ENCODE results near the gene FEZF2.

Gene FEZF2

GRCh38 chr3:62364191-62364590 lies 9.2 kb downstream of the FEZF2 start:
- H3K27ac ChIP-seq (ENCODE audit: low read depth, low read length): no peak overlapping the region
- no peaks in the 10 kb centered on the region for H3K79me2 ChIP-seq (ENCODE audit: control insufficient read depth, low read length)
- no peaks in the 10 kb centered on the region for H3F3A ChIP-seq (ENCODE audit: control insufficient read depth, insufficient read depth)
- no peak overlapping the region for H3K4me2 ChIP-seq (ENCODE audit: low read length)
- no peak overlapping the region for H3K4me3 ChIP-seq (ENCODE audit: low read length)
- H4K20me1 ChIP-seq (ENCODE audit: control insufficient read depth, insufficient read depth, low read depth, low read length): no peaks in the 10 kb centered on the region
- H3K36me3 ChIP-seq (ENCODE audit: control insufficient read depth, low read length): no peaks in the 10 kb centered on the region
- peaks cover 7% of the 10 kb centered on the region; the same call in 1 of the 2 replicates for H3K4me1 ChIP-seq (ENCODE audit: control insufficient read depth, low read length)
- TF ChIP-seq EZH2phosphoT487 (IDR thresholded peaks at IDR 0.05; ENCODE audit: borderline replicate concordance, low read length): no peak
- TF ChIP-seq, protein P1, sequence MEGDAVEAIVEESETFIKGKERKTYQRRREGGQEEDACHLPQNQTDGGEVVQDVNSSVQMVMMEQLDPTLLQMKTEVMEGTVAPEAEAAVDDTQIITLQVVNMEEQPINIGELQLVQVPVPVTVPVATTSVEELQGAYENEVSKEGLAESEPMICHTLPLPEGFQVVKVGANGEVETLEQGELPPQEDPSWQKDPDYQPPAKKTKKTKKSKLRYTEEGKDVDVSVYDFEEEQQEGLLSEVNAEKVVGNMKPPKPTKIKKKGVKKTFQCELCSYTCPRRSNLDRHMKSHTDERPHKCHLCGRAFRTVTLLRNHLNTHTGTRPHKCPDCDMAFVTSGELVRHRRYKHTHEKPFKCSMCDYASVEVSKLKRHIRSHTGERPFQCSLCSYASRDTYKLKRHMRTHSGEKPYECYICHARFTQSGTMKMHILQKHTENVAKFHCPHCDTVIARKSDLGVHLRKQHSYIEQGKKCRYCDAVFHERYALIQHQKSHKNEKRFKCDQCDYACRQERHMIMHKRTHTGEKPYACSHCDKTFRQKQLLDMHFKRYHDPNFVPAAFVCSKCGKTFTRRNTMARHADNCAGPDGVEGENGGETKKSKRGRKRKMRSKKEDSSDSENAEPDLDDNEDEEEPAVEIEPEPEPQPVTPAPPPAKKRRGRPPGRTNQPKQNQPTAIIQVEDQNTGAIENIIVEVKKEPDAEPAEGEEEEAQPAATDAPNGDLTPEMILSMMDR (IDR thresholded peaks at IDR 0.05; ENCODE audit: low read depth, low read length, poor library complexity, severe bottlenecking): no peak
- H3K9me3 ChIP-seq (ENCODE audit: control insufficient read depth, insufficient read depth, low read length): no peaks in the 10 kb centered on the region
- H3K27me3 ChIP-seq (ENCODE audit: control insufficient read depth, low read length): peaks cover 39% of the 10 kb centered on the region
- no peaks in the 10 kb centered on the region for H3K9me2 ChIP-seq (replicated peaks; ENCODE audit: control insufficient read depth, low read length)

DNA sequence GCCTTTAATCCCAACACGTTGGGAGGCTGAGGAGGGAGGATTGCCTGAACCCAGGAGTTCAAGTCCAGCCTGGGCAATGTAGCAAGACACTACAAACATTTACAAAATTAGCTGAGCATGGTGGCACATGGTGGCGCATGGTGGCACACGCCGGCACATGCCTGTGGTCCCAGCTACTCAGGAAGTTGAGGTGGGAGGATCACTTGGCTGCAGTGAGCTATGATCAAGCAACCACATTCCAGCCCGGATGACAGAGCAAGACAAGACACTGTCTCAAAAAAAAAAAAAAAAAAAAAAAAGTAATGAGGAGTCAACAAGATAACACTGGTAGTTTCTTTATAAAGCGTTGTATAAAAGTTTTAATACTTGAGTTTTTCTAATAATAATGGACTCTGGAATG lies 10.1 kb downstream of the FEZF2 start:
- no peaks in the 10 kb centered on the region for H3K9me2 ChIP-seq (replicated peaks; ENCODE audit: control insufficient read depth, low read length)
- TF ChIP-seq EZH2phosphoT487 (IDR thresholded peaks at IDR 0.05; ENCODE audit: borderline replicate concordance, low read length): no peak
- TF ChIP-seq, protein P1 (IDR thresholded peaks at IDR 0.05; ENCODE audit: low read depth, low read length, poor library complexity, severe bottlenecking): no peak
- no peaks in the 10 kb centered on the region for H3K36me3 ChIP-seq (ENCODE audit: control insufficient read depth, low read length)
- H3K27me3 ChIP-seq (ENCODE audit: control insufficient read depth, low read length): peaks cover 43% of the 10 kb centered on the region
- H3K4me3 ChIP-seq (ENCODE audit: low read length): no peak overlapping the region
- peaks cover 7% of the 10 kb centered on the region; the same call in 1 of the 2 replicates for H3K4me1 ChIP-seq (ENCODE audit: control insufficient read depth, low read length)
- no peak overlapping the region for H3K4me2 ChIP-seq (ENCODE audit: low read length)
- H4K20me1 ChIP-seq (ENCODE audit: control insufficient read depth, insufficient read depth, low read depth, low read length): no peaks in the 10 kb centered on the region
- no peaks in the 10 kb centered on the region for H3K79me2 ChIP-seq (ENCODE audit: control insufficient read depth, low read length)
- no peak overlapping the region for H3K27ac ChIP-seq (ENCODE audit: low read depth, low read length)
- no peaks in the 10 kb centered on the region for H3F3A ChIP-seq (ENCODE audit: control insufficient read depth, insufficient read depth)
- H3K9me3 ChIP-seq (ENCODE audit: control insufficient read depth, insufficient read depth, low read length): no peaks in the 10 kb centered on the region

DNA sequence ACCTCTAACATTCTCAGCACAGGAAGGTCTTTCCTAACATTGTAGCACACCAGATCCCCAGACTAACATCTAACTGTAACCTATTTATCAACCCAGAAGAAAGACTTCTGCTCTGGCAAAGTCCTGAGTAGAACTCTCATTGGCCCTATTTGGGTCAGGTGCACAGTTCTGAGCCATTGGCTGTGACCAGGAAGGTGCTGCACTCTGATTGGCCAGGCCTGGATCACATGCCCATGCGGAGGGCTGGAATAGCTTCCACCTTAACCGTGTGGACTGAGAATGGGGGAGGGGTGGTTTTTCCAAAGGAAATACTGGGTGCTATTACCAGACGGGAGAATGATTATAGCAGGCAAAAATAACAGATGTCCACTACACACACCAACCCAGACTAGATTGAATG lies 11.5 kb downstream of the FEZF2 start:
- Histone ChIP-seq H3F3A (ENCODE audit: control insufficient read depth, insufficient read depth) (no peaks in the 10 kb centered on the region), H3K79me2 (ENCODE audit: control insufficient read depth, low read length) (no peaks in the 10 kb centered on the region), H3K36me3 (ENCODE audit: control insufficient read depth, low read length) (no peaks in the 10 kb centered on the region), H3K4me3 (ENCODE audit: low read length) (no peak overlapping the region), H3K27ac (ENCODE audit: low read depth, low read length) (no peak overlapping the region), H3K4me2 (ENCODE audit: low read length) (no peak overlapping the region), H4K20me1 (ENCODE audit: control insufficient read depth, insufficient read depth, low read depth, low read length) (no peaks in the 10 kb centered on the region), H3K9me3 (ENCODE audit: control insufficient read depth, insufficient read depth, low read length) (no peaks in the 10 kb centered on the region), H3K27me3 (ENCODE audit: control insufficient read depth, low read length) (peaks cover 39% of the 10 kb centered on the region), H3K9me2 (replicated peaks; ENCODE audit: control insufficient read depth, low read length) (no peaks in the 10 kb centered on the region), H3K4me1 (ENCODE audit: control insufficient read depth, low read length) (peaks cover 7% of the 10 kb centered on the region; the same call in 1 of the 2 replicates)
- TF ChIP-seq, protein P1 (IDR thresholded peaks at IDR 0.05; ENCODE audit: low read depth, low read length, poor library complexity, severe bottlenecking): no peak
- TF ChIP-seq EZH2phosphoT487 (IDR thresholded peaks at IDR 0.05; ENCODE audit: borderline replicate concordance, low read length): no peak
